Esophagus squamous epithelium (tissue), 5 donors: ENCODE data around the gene HAS3. TPM values are rescaled to one million over a fixed set of nuclear protein-coding genes. Genes with fewer than 3 reads are reported as not detected.

Experiments
- DNase-seq: peaks from one replicate; lab custom pipeline; 2025; lab: John Stamatoyannopoulos, UW
- H3K27ac ChIP-seq, 4 donors: fragments of 200-600 bp; sonication (generic); one replicate each; pipeline ENCODE4 v1.5.1; 2016 to 2019; ENCODE audit warnings: mild to moderate bottlenecking in 1 of 4
- H3K27me3 ChIP-seq, 4 donors: fragments of 200-600 bp; sonication (generic); 1 replicate in 3 of 4; 2 replicates in 1 of 4; pipeline versions ENCODE4 v1.5.1 to v1.6.0; 2017 to 2021; ENCODE audit warnings: antibody characterized with exemption in 1 of 4
- H3K36me3 ChIP-seq, 3 donors: fragments of 200-600 bp; sonication (generic); one replicate each; pipeline ENCODE4 v1.5.1; 2016 to 2019
- H3K4me1 ChIP-seq, 3 donors: fragments of 200-600 bp; sonication (generic); one replicate each; pipeline ENCODE4 v1.5.1; 2017 to 2019
- H3K4me3 ChIP-seq, 4 donors: fragments of 200-600 bp; sonication (generic); 1 replicate in 3 of 4; 2 replicates in 1 of 4; pipeline ENCODE4 v1.5.1; 2016 to 2019; ENCODE audit warnings: mild to moderate bottlenecking in 2 of 4, moderate library complexity in 1 of 4
- H3K9me3 ChIP-seq, 3 donors: fragments of 200-600 bp; sonication (generic); one replicate each; pipeline ENCODE4 v1.5.1; 2016 to 2019
- CTCF ChIP-seq, 6 experiments: fragments of 450-650 bp in 4 of 6; fragments of 200-600 bp in 2 of 6; sonication (generic) in 2 of 6; IDR thresholded peaks; one replicate each; pipeline ENCODE4 v1.5.1; 2016 to 2019; ENCODE audit warnings: antibody characterized with exemption in 6 of 6, mild to moderate bottlenecking in 4 of 6, moderate library complexity in 4 of 6
- POLR2A ChIP-seq, 4 donors: fragments of 450-650 bp; IDR thresholded peaks; one replicate each; pipeline ENCODE4 v1.6.1; 2017; ENCODE audit warnings: antibody characterized with exemption in 4 of 4, mild to moderate bottlenecking in 4 of 4, moderate library complexity in 3 of 4
- WGBS, 2 donors: methylation state at CpG; one replicate each; pipeline ENCODE4 v1.1.5; 2018; 5-methylcytosine and 5-hydroxymethylcytosine counted together
- intact Hi-C: fragments of 100-400 bp; cut with DNase I; formaldehyde crosslinking; loops from one replicate; pipeline ENCODE4 v1.15.0; 2022
- total RNA-seq, 4 donors: library from RNA; depleted of rRNA; stranded (reverse); fragments of >200 nt; gene quantifications; one replicate each; pipeline ENCODE4 v1.1.0, GENCODE V29; 2016
- donor health status: DM: yes; HTN: yes; CAD: no.

HAS3 gene
- total RNA-seq, 4 donors from 2014 or later = 15.8 to 103 (median 51.4) TPM

GRCh38 chr16:69084289-69084688 lies 21.2 kb upstream of the HAS3 start:
- 48 to 60% methylated on average over 2 of the region's 2 CpGs for WGBS, 2 donors
- no peaks in the 10 kb centered on the region for H3K27me3 ChIP-seq
- no peaks in the 10 kb centered on the region for H3K9me3 ChIP-seq
- H3K4me1 ChIP-seq = peaks cover 4 to 23% (median 11%) of the 10 kb centered on the region in 3 donors
- no peak for DNase-seq
- no peak overlapping the region for H3K4me3 ChIP-seq
- intact Hi-C loops = no loop called here
- H3K27ac ChIP-seq = no peak overlapping the region
- TF ChIP-seq POLR2A (IDR thresholded peaks at IDR 0.05) (no peak), CTCF (IDR thresholded peaks at IDR 0.05) (no peak)
- H3K36me3 ChIP-seq = peaks cover 0 to 24% (median 0%) of the 10 kb centered on the region in 3 donors

GRCh38 chr16:69085032-69085695 lies 20.3 kb upstream of the HAS3 start:
- H3K9me3 ChIP-seq = no peaks in the 10 kb centered on the region
- H3K27ac ChIP-seq = no peak overlapping the region
- H3K4me1 ChIP-seq = peaks cover 7 to 32% (median 18%) of the 10 kb centered on the region in 3 donors
- TF ChIP-seq CTCF (IDR thresholded peaks at IDR 0.05) (no peak), POLR2A (IDR thresholded peaks at IDR 0.05) (no peak)
- peaks cover 0 to 24% (median 0%) of the 10 kb centered on the region in 3 donors for H3K36me3 ChIP-seq
- no peak overlapping the region for H3K4me3 ChIP-seq
- intact Hi-C loops = no loop called here
- no peak for DNase-seq
- WGBS, 2 donors = 84 to 90% methylated on average over 5 of the region's 5 CpGs
- H3K27me3 ChIP-seq = no peaks in the 10 kb centered on the region

- no peaks in the 10 kb centered on the region for H3K27me3 ChIP-seq
- H3K4me3 ChIP-seq = no peak overlapping the region
- no peak for TF ChIP-seq POLR2A (IDR thresholded peaks at IDR 0.05)
- no peak for TF ChIP-seq CTCF (IDR thresholded peaks at IDR 0.05)
- WGBS, 2 donors = 45 to 54% methylated on average over 3 of the region's 3 CpGs
- H3K36me3 ChIP-seq = peaks cover 0 to 24% (median 0%) of the 10 kb centered on the region in 3 donors
- no peaks in the 10 kb centered on the region for H3K9me3 ChIP-seq
- peaks cover 7 to 34% (median 18%) of the 10 kb centered on the region in 3 donors for H3K4me1 ChIP-seq
- H3K27ac ChIP-seq = peak overlapping the region in 2 of 4 donors; percentile 33 to 37
- no peak for DNase-seq
- intact Hi-C loops = no loop called here
Observed at GRCh38 chr16:69087161-69087581, 18.3 kb upstream of the HAS3 start.

- 64 to 76% methylated on average over 4 of the region's 4 CpGs for WGBS, 2 donors
- H3K27ac ChIP-seq = peak overlapping the region in 3 of 4 donors; percentile 32 to 44 (median 40)
- H3K36me3 ChIP-seq = peaks cover 0 to 17% (median 0%) of the 10 kb centered on the region in 3 donors
- H3K4me3 ChIP-seq = no peak overlapping the region
- peaks cover 7 to 34% (median 18%) of the 10 kb centered on the region in 3 donors for H3K4me1 ChIP-seq
- intact Hi-C loops = no loop called here
- no peak for DNase-seq
- TF ChIP-seq POLR2A (IDR thresholded peaks at IDR 0.05) = no peak
- no peak for TF ChIP-seq CTCF (IDR thresholded peaks at IDR 0.05)
- no peaks in the 10 kb centered on the region for H3K27me3 ChIP-seq
- H3K9me3 ChIP-seq = no peaks in the 10 kb centered on the region
Observed at GRCh38 chr16:69088684-69089083, 16.8 kb upstream of the HAS3 start.

GRCh38 chr16:69089091-69089910 lies 16.2 kb upstream of the HAS3 start:
- Histone ChIP-seq H3K4me3 (no peak overlapping the region), H3K4me1 (peaks cover 7 to 39% (median 18%) of the 10 kb centered on the region in 3 donors), H3K27ac (peak overlapping the region in 3 of 4 donors; percentile 32 to 44 (median 40)), H3K27me3 (no peaks in the 10 kb centered on the region), H3K36me3 (peaks cover 0 to 13% (median 0%) of the 10 kb centered on the region in 3 donors), H3K9me3 (no peaks in the 10 kb centered on the region)
- TF ChIP-seq CTCF (IDR thresholded peaks at IDR 0.05) (no peak), POLR2A (IDR thresholded peaks at IDR 0.05) (no peak)
- no peak for DNase-seq
- WGBS, 2 donors = 22% methylated on average over 11 to 14 of the region's 16 CpGs
- intact Hi-C loops = no loop called here
